CD8-positive, alpha-beta memory T cell (primary cell): ENCODE measurements around the gene TMEM51. TPM values are rescaled to one million over a fixed set of nuclear protein-coding genes. Genes with fewer than 3 reads are reported as not detected.

Experiments used
- CTCF ChIA-PET: fragments of 350-600 bp; sonication (Branson Sonifier 250); formaldehyde crosslinking; loops from one replicate; lab custom pipeline; 2021; ENCODE audit warnings: antibody characterized with exemption; lab: Charles Lee
- POLR2A ChIA-PET: fragments of 350-600 bp; sonication (Branson Sonifier 250); formaldehyde crosslinking; loops from one replicate; lab custom pipeline; 2021; ENCODE audit warnings: antibody characterized with exemption; lab: Charles Lee
- DNase-seq, 5 donors: peaks; one replicate each; pipeline versions ENCODE4 v3.0.0 to v3.0.0-alpha.2; 2020 to 2022; ENCODE audit warnings: mixed read lengths in 1 of 5
- H3K27ac ChIP-seq: one replicate; pipeline ENCODE4 v1.7.0; 2013; ENCODE audit warnings: low read depth, mild to moderate bottlenecking, low read length, moderate library complexity
- H3K27me3 ChIP-seq: 2 replicates; pipeline ENCODE4 v1.7.0; 2013; ENCODE audit warnings: low read length, mild to moderate bottlenecking; ENCODE audit not compliant: insufficient read depth, poor library complexity, severe bottlenecking
- H3K36me3 ChIP-seq: 2 replicates; pipeline ENCODE4 v1.7.0; 2013; ENCODE audit warnings: mild to moderate bottlenecking, low read length, moderate library complexity; ENCODE audit not compliant: insufficient read depth
- H3K4me1 ChIP-seq: 2 replicates; pipeline ENCODE4 v1.7.0; 2013; ENCODE audit warnings: mild to moderate bottlenecking, low read length, moderate library complexity; ENCODE audit not compliant: insufficient read depth
- H3K4me3 ChIP-seq: 2 replicates; pipeline ENCODE4 v1.7.0; 2013; ENCODE audit warnings: mild to moderate bottlenecking, low read length
- H3K9me3 ChIP-seq: 2 replicates; pipeline ENCODE4 v1.7.0; 2013; ENCODE audit warnings: mild to moderate bottlenecking, low read length
- H3K27ac Mint-ChIP-seq, 8 donors: one replicate each; pipeline ENCODE4 v1.8.0; 2020 to 2021; ENCODE audit warnings: mixed read lengths in 8 of 8, mild to moderate bottlenecking in 6 of 8, inconsistent platforms in 3 of 8, moderate library complexity in 3 of 8
- H3K27me3 Mint-ChIP-seq, 2 donors: one replicate each; pipeline ENCODE4 v1.8.0; 2020 to 2021; ENCODE audit warnings: mixed read lengths in 2 of 2, mild to moderate bottlenecking in 1 of 2, moderate library complexity in 1 of 2
- H3K36me3 Mint-ChIP-seq, 3 donors: one replicate each; pipeline ENCODE4 v1.8.0; 2020 to 2021; ENCODE audit warnings: mixed read lengths in 3 of 3, inconsistent platforms in 1 of 3, mild to moderate bottlenecking in 1 of 3
- H3K4me1 Mint-ChIP-seq, 3 donors: one replicate each; pipeline ENCODE4 v1.8.0; 2020 to 2021; ENCODE audit warnings: mixed read lengths in 3 of 3, inconsistent platforms in 1 of 3, mild to moderate bottlenecking in 1 of 3
- H3K4me3 Mint-ChIP-seq, 7 donors: one replicate each; pipeline ENCODE4 v1.8.0; 2020 to 2021; ENCODE audit warnings: mixed read lengths in 7 of 7, mild to moderate bottlenecking in 6 of 7, moderate library complexity in 4 of 7, inconsistent platforms in 2 of 7
- H3K9me3 Mint-ChIP-seq, 5 donors: one replicate each; pipeline ENCODE4 v1.8.0; 2020 to 2022; ENCODE audit warnings: mixed read lengths in 5 of 5, mild to moderate bottlenecking in 3 of 5, moderate library complexity in 2 of 5, inconsistent platforms in 1 of 5
- polyA plus RNA-seq: library from polyadenylated mRNA; unstranded; fragments of 300-500 nt; fragmentation: Illumina TruSeq; gene quantifications from one replicate; pipeline ENCODE4 v1.2.3, GENCODE V29; 2021
- total RNA-seq, 2 experiments: library from RNA; stranded (reverse); gene quantifications; one replicate each; pipeline ENCODE4 v1.2.3, GENCODE V29; 2021

Gene TMEM51
- total and polyA plus RNA-seq, 3 experiments from 2014 or later, result 0.11 to 0.24 TPM; not detected in 1

DNA sequence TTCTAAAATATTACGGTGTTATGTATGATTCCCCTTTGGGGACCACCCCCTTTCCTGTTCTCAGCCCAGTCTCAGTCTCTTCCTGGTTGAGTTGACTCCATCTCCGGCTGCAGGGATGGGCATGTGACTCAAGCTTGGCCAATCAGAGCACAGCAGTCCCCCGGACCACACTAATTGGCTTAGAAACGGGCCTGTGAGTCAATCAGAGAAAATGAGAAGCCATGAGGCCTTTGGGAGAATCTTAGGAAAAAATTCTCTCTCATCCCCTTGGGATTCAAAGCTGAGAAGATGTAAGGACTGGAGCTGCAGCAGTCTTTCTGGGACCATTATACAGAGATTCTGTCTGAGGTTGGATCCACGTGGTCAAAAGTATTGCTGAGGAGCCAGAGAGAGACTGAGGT is 82.8 kb downstream of the TMEM51 start:
- CTCF ChIA-PET, result interaction anchor here (0.9 kb wide), 1 partner anchor 11 kb away, joined by 3 read pairs; no protein-coding TSS in a partner anchor
- Histone ChIP-seq H3K27ac (no peak overlapping the region), H3K4me3 (no peak overlapping the region), H3K9me3 (no peaks in the 10 kb centered on the region), H3K27me3 (no peaks in the 10 kb centered on the region), H3K4me1 (no peaks in the 10 kb centered on the region), H3K36me3 (no peaks in the 10 kb centered on the region)
- Mint-ChIP-seq H3K9me3 (no peaks in the 10 kb centered on the region), H3K27ac (no peak overlapping the region), H3K36me3 (no peaks in the 10 kb centered on the region), H3K4me3 (no peak overlapping the region), H3K4me1 (peaks cover 3 to 6% (median 5%) of the 10 kb centered on the region in 3 donors), H3K27me3 (peaks cover 2 to 23% of the 10 kb centered on the region in 2 donors)
- no peak for DNase-seq
- POLR2A ChIA-PET, result no interaction called here

DNA sequence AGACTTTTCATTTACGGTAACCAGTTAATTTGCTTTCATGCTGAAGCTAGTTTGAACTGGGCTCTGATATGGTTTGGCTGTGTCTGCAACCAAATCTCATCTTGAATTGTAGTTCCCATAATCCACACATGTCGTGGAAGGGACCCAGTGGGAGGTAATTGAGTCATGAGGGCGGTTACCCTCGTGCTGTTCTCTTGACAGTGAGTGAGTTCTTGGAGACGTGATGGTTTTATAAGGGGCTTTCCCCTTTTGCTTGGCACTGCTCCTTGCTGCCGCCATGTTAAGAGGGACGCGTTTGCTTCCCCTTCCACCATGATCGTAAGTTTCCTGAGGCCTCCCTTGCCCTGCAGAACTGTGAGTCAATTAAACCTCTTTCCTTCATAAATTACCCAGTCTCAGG is 83.2 kb downstream of the TMEM51 start:
- Mint-ChIP-seq H3K4me3 (no peak overlapping the region), H3K36me3 (no peaks in the 10 kb centered on the region), H3K9me3 (no peaks in the 10 kb centered on the region), H3K27me3 (peaks cover 2 to 23% of the 10 kb centered on the region in 2 donors), H3K4me1 (peaks cover 0 to 1% (median 1%) of the 10 kb centered on the region in 3 donors), H3K27ac (no peak overlapping the region)
- Histone ChIP-seq H3K4me3 (no peak overlapping the region), H3K9me3 (no peaks in the 10 kb centered on the region), H3K36me3 (no peaks in the 10 kb centered on the region), H3K27ac (no peak overlapping the region), H3K27me3 (no peaks in the 10 kb centered on the region), H3K4me1 (no peaks in the 10 kb centered on the region)
- CTCF ChIA-PET, result interaction anchor here (0.9 kb wide), 1 partner anchor 11 kb away, joined by 3 read pairs; no protein-coding TSS in a partner anchor
- no peak for DNase-seq
- POLR2A ChIA-PET, result no interaction called here

DNA sequence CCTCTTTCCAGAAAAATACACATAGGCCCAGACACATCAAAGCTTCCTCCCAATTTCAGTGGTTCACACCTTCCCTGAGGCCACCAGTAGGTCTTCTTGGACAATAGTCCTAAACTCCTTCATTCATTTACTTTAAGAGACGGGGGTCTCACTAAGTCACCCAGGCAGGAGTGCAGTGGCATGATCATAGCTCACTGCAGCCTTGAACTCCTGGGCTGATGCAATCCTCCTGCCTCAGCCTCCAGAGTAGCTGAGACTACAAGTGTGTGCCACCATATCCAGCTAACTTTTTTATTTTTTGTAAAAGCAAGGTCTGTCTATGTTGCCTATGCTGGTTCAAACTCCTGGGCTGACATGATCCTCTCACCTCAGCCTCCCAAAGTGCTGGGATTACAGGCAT is 85.2 kb downstream of the TMEM51 start:
- no peak for DNase-seq
- Mint-ChIP-seq H3K27ac (no peak overlapping the region), H3K4me1 (no peaks in the 10 kb centered on the region), H3K9me3 (no peaks in the 10 kb centered on the region), H3K27me3 (peaks cover 7 to 39% of the 10 kb centered on the region in 2 donors), H3K36me3 (no peaks in the 10 kb centered on the region), H3K4me3 (no peak overlapping the region)
- Histone ChIP-seq H3K4me1 (no peaks in the 10 kb centered on the region), H3K36me3 (no peaks in the 10 kb centered on the region), H3K27me3 (no peaks in the 10 kb centered on the region), H3K9me3 (no peaks in the 10 kb centered on the region), H3K4me3 (no peak overlapping the region), H3K27ac (no peak overlapping the region)
- POLR2A ChIA-PET, result no interaction called here
- CTCF ChIA-PET, result no interaction called here

DNA sequence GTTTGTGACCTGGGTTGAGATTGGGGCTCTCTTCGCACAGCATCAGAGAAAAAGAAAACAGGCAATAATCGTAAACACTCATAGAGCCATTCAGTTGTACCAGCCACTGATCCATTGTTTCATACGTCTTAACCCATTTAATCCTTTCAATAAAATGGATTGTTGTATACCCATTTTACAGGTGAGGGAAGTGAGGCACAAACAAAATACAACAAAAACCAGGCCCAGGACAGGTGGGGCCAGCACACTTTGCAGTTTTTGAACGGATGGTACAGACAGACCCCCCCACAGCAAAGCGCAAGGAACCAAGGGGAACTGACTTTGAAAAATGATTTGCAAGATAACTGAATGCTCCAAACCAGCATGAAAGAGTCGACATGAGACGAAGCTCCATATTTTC is 89.2 kb downstream of the TMEM51 start:
- no peak overlapping the region for H3K4me3 Mint-ChIP-seq
- no peaks in the 10 kb centered on the region for H3K36me3 ChIP-seq
- H3K27me3 ChIP-seq, result peaks cover 9% of the 10 kb centered on the region
- H3K9me3 ChIP-seq, result no peaks in the 10 kb centered on the region
- H3K9me3 Mint-ChIP-seq, result peaks cover 0 to 4% (median 0%) of the 10 kb centered on the region in 5 donors
- H3K27ac Mint-ChIP-seq, result no peak overlapping the region
- CTCF ChIA-PET, result no interaction called here
- H3K27me3 Mint-ChIP-seq, result peaks cover 19 to 59% of the 10 kb centered on the region in 2 donors
- no peak overlapping the region for H3K27ac ChIP-seq
- peaks cover 15 to 17% (median 16%) of the 10 kb centered on the region in 3 donors for H3K4me1 Mint-ChIP-seq
- POLR2A ChIA-PET, result no interaction called here
- peaks cover 10% of the 10 kb centered on the region for H3K4me1 ChIP-seq
- no peak for DNase-seq
- H3K4me3 ChIP-seq, result no peak overlapping the region
- H3K36me3 Mint-ChIP-seq, result no peaks in the 10 kb centered on the region

DNA sequence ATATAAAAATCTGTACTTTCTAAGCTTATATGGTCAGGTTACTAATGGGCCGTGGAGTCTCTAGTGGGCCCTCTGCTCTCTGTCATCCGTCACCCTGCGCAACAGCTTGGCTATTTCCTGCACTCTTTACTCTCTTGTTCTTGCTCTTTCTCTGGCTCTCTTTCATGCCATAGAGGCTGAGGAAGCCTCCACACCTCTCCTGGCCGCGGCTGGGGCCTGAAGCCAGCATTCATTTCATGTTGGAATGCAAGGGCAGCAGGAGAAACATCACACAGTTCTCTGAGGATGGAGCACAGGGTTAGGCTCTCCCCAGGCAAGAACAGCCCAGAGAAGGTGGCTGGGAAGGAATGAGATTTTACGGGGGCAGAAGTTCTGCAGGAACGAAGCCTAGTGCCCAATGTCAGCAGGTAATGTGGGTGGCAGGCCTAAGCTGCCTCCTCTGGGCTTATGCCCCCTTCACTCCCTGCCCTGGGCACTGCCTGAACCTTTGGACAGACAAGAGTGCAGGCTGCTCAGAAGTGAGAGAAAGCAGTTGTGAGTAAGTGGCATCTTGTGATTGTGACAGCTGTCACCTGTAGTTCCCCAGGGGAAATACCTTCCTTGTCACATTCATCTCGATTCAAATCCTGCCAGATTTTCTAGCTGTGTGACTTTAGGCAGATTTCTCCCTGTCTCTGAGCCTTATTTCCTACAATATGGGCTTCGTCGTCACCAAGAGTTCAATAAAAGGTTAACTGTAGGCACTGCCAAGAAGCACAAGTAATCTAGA is 89.9 kb downstream of the TMEM51 start:
- peaks cover 17% of the 10 kb centered on the region for H3K4me1 ChIP-seq
- POLR2A ChIA-PET, result no interaction called here
- H3K27me3 Mint-ChIP-seq, result peaks cover 17 to 62% of the 10 kb centered on the region in 2 donors

DNA sequence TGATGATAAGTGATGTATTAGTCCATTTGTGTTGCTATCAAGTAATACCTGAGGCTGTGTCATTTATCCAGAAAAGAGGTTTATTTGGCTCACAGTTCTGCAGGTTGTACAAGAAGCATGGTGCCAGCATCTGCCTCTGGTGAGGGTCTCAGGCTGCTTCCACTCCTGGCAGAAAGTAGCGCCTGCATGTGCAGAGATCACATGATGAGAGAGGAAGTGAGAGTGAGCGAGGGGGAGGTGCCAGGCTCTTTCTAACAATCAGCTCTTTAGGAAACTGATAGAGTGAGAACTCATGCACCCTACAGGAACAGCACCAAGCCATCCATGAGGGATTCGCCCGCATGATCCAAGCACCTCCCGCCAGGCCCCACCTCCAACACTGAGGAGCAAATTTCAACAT is 91.3 kb downstream of the TMEM51 start:
- DNase-seq, result no peak
- H3K36me3 ChIP-seq, result no peaks in the 10 kb centered on the region
- Mint-ChIP-seq H3K4me3 (peak overlapping the region in 2 of 7 donors; percentile 17 to 68), H3K9me3 (peaks cover 0 to 4% (median 0%) of the 10 kb centered on the region in 5 donors), H3K4me1 (peaks cover 33 to 37% (median 37%) of the 10 kb centered on the region in 3 donors), H3K27me3 (peaks cover 17 to 63% of the 10 kb centered on the region in 2 donors), H3K27ac (peak overlapping the region in 1 of 8 donors; percentile 51), H3K36me3 (no peaks in the 10 kb centered on the region)
- POLR2A ChIA-PET, result no interaction called here
- peaks cover 29% of the 10 kb centered on the region for H3K4me1 ChIP-seq
- H3K27ac ChIP-seq, result no peak overlapping the region
- H3K4me3 ChIP-seq, result no peak overlapping the region
- no peaks in the 10 kb centered on the region for H3K9me3 ChIP-seq
- H3K27me3 ChIP-seq, result peaks cover 9% of the 10 kb centered on the region
- CTCF ChIA-PET, result no interaction called here

More for the DNA sequence above, 89.9 kb downstream of the TMEM51 start:
- no peaks in the 10 kb centered on the region for H3K36me3 ChIP-seq
- Mint-ChIP-seq H3K36me3 (no peaks in the 10 kb centered on the region), H3K4me1 (peaks cover 21 to 24% (median 23%) of the 10 kb centered on the region in 3 donors), H3K4me3 (no peak overlapping the region), H3K27ac (no peak overlapping the region), H3K9me3 (peaks cover 0 to 4% (median 0%) of the 10 kb centered on the region in 5 donors)
- no peak overlapping the region for H3K27ac ChIP-seq
- no peaks in the 10 kb centered on the region for H3K9me3 ChIP-seq
- DNase-seq, result no peak
- CTCF ChIA-PET, result no interaction called here
- no peak overlapping the region for H3K4me3 ChIP-seq
- H3K27me3 ChIP-seq, result peaks cover 9% of the 10 kb centered on the region

DNA sequence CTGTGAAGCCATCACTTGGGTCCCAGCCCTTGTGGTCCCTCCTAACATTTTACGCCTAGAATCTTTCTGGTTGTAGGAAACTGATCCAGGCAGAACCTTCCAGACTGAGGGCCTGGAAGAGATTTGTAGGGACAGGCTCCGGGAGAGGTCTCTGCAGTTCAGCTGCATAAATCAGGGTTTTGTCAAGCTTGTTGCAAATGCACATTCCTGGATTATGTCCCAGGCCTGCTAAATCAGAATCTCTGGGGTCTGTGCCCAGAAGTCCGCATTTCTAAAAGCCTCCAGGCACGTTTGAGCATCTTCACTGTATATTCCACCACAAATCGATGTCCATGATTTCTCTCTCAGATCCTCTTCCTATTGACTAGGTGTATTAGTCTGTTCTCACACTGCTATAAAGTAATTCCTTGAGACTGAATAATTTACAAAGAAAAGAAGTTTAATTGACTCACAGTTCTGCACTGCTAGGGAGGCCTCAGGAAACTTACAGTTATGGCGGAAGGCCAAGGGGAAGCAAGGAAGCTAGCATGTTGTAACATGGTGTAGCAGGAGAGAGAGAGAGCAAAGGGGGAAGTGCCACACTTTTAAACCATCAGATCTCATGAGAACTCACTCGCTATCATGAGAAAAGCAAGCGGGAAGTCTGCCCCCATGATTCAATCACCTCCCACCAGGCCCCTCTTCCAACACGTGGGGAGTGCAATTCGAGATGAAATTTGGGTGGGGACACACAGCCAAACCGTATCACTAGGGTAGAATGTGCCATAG is 92.2 kb downstream of the TMEM51 start:
- Histone ChIP-seq H3K9me3 (no peaks in the 10 kb centered on the region), H3K4me3 (no peak overlapping the region), H3K27ac (no peak overlapping the region), H3K4me1 (peaks cover 31% of the 10 kb centered on the region), H3K36me3 (no peaks in the 10 kb centered on the region), H3K27me3 (peaks cover 9% of the 10 kb centered on the region)
- peak overlapping the region in 2 of 8 donors; percentile 25 to 58 for H3K27ac Mint-ChIP-seq
- ChIA-PET CTCF (no interaction called here), POLR2A (no interaction called here)
- H3K9me3 Mint-ChIP-seq, result peaks cover 0 to 4% (median 0%) of the 10 kb centered on the region in 5 donors
- peaks cover 17 to 59% of the 10 kb centered on the region in 2 donors for H3K27me3 Mint-ChIP-seq
- H3K4me1 Mint-ChIP-seq, result peaks cover 38 to 44% (median 41%) of the 10 kb centered on the region in 3 donors
- no peaks in the 10 kb centered on the region for H3K36me3 Mint-ChIP-seq
- H3K4me3 Mint-ChIP-seq, result peak overlapping the region in 5 of 7 donors; percentile 17 to 86 (median 61)
- DNase-seq, result no peak
